Measurements from ENCODE around the gene ACAT2.

DNA sequence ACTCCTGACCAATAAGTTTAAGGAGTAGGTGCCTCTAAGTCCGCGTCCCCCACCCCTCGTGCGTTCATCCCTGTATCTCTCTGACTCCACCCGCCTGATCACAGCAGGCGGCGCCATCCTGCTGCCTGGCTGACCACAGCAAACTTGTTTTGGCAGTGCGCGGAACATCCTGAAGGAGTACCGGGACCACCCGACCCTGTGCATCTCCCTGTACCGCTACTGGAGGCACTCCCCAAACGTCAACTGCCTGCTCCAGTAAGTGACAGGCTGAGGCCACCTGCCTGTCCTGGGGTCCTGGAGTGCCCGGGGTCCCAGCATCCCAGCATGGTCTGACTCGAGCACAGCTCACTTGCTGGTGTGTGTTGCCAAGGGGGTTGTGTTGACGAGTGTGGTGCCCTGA lies 57.3 kb downstream of the ACAT2 start:
- TF ChIP-seq, protein P1, sequence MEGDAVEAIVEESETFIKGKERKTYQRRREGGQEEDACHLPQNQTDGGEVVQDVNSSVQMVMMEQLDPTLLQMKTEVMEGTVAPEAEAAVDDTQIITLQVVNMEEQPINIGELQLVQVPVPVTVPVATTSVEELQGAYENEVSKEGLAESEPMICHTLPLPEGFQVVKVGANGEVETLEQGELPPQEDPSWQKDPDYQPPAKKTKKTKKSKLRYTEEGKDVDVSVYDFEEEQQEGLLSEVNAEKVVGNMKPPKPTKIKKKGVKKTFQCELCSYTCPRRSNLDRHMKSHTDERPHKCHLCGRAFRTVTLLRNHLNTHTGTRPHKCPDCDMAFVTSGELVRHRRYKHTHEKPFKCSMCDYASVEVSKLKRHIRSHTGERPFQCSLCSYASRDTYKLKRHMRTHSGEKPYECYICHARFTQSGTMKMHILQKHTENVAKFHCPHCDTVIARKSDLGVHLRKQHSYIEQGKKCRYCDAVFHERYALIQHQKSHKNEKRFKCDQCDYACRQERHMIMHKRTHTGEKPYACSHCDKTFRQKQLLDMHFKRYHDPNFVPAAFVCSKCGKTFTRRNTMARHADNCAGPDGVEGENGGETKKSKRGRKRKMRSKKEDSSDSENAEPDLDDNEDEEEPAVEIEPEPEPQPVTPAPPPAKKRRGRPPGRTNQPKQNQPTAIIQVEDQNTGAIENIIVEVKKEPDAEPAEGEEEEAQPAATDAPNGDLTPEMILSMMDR (IDR thresholded peaks at IDR 0.05), result no peak
- no peak for TF ChIP-seq POLR2A (IDR thresholded peaks at IDR 0.05)
